ENCODE measurements around the gene LPAR3.

Gene LPAR3

GRCh38 chr1:84762664-84763063 is 130.3 kb downstream of the LPAR3 start:
- no peak overlapping the region for H3K4me3 ChIP-seq (ENCODE audit: control insufficient read depth in 1 of 7, extremely low read depth in 1 of 7, insufficient read depth in 4 of 7, low read depth in 2 of 7, low read length in 6 of 7)
- 96% methylated on average over 5 of the region's 5 CpGs for WGBS (ENCODE audit: insufficient coverage)
- H3K27ac ChIP-seq (ENCODE audit: insufficient read depth in 1 of 2, low read depth in 1 of 2, low read length in 2 of 2, poor library complexity in 1 of 2, severe bottlenecking in 2 of 2), result no peak overlapping the region
- ChIA-PET CTCF (interaction anchor here (1.7 kb wide), 1 partner anchor 9 kb away, joined by 11 read pairs; no protein-coding TSS in a partner anchor), POLR2A (interaction anchor here (0.6 kb wide), 1 partner anchor 953 kb away, joined by 4 read pairs; no protein-coding TSS in a partner anchor)
- H3K27me3 ChIP-seq (replicated peaks in 2 of 5; ENCODE audit: control insufficient read depth in 4 of 5, insufficient read depth in 5 of 5, low read length in 4 of 5), result peaks cover 0 to 10% (median 0%) of the 10 kb centered on the region in 5 experiments
- no peaks in the 10 kb centered on the region for H3K9me3 ChIP-seq (ENCODE audit: control extremely low read depth in 1 of 5, control insufficient read depth in 4 of 5, insufficient read depth in 2 of 5, low read depth in 1 of 5, low read length in 4 of 5)
- H3K4me1 ChIP-seq (ENCODE audit: control extremely low read depth in 1 of 4, control insufficient read depth in 4 of 4, insufficient read depth in 4 of 4, low read length in 3 of 4), result peaks cover 0 to 12% (median 7%) of the 10 kb centered on the region in 4 experiments
- no peak for DNase-seq
- H3K36me3 ChIP-seq (ENCODE audit: control insufficient read depth in 4 of 4, insufficient read depth in 4 of 4, low read length in 3 of 4), result no peaks in the 10 kb centered on the region

All from common myeloid progenitor, CD34-positive (primary cell).